Stimulated activated CD8-positive, alpha-beta memory T cell treated with anti-CD3 and anti-CD28 coated beads, Interleukin-4, amount 100 ng/mL, for 4 hours (primary cell): Measurements from ENCODE around the gene KAT6B.

Experiments
- DNase-seq, 2 donors: peaks; one replicate each; pipeline ENCODE4 v3.0.0-alpha.2; 2020; ENCODE audit warnings: low read depth in 2 of 2, low spot score in 1 of 2

The KAT6B gene

GRCh38 chr10:75008952-75009351, 182.6 kb downstream of the KAT6B start:
- DNase-seq: no peak

- DNase-seq: no peak
Measured at GRCh38 chr10:75009426-75009825, 183.0 kb downstream of the KAT6B start.

GRCh38 chr10:75010373-75010772, 184.0 kb downstream of the KAT6B start:
- DNase-seq: no peak

- DNase-seq: no peak
Measured at GRCh38 chr10:75011221-75011620, 184.8 kb downstream of the KAT6B start.

- no peak for DNase-seq
Measured at GRCh38 chr10:75012471-75012870, 186.1 kb downstream of the KAT6B start.

- DNase-seq: no peak
Measured at GRCh38 chr10:75013007-75013406, 186.6 kb downstream of the KAT6B start.

GRCh38 chr10:75013522-75013921, 187.1 kb downstream of the KAT6B start:
- no peak for DNase-seq

GRCh38 chr10:75014516-75015230, 188.3 kb downstream of the KAT6B start:
- DNase-seq: no peak

- no peak for DNase-seq
Measured at GRCh38 chr10:75015442-75015841, 189.0 kb downstream of the KAT6B start.

- no peak for DNase-seq
Measured at GRCh38 chr10:75016325-75016724, 189.9 kb downstream of the KAT6B start.

- peak in 1 of 2 donors; percentile 25 for DNase-seq
Measured at GRCh38 chr10:75018251-75018650, 191.9 kb downstream of the KAT6B start.

- DNase-seq: no peak
Measured at GRCh38 chr10:75018686-75019307, 192.4 kb downstream of the KAT6B start.

- no peak for DNase-seq
Measured at GRCh38 chr10:75019370-75019769, 193.0 kb downstream of the KAT6B start.

- DNase-seq: no peak
Measured at GRCh38 chr10:75020168-75020567, 193.8 kb downstream of the KAT6B start.

- DNase-seq: no peak
Measured at GRCh38 chr10:75021379-75022249, 195.2 kb downstream of the KAT6B start.

GRCh38 chr10:75023074-75023473, 196.7 kb downstream of the KAT6B start:
- DNase-seq: no peak

- no peak for DNase-seq
Measured at GRCh38 chr10:75024971-75025523, 198.6 kb downstream of the KAT6B start.

GRCh38 chr10:75028049-75028448, 201.6 kb downstream of the KAT6B start:
- no peak for DNase-seq

- DNase-seq: no peak
Measured at GRCh38 chr10:75028748-75029147, 202.3 kb downstream of the KAT6B start.

- no peak for DNase-seq
Measured at GRCh38 chr10:75029420-75029819, 203.0 kb downstream of the KAT6B start.

GRCh38 chr10:75029857-75030256, 203.5 kb downstream of the KAT6B start:
- no peak for DNase-seq

- DNase-seq: no peak
Measured at GRCh38 chr10:75030371-75030770, 204.0 kb downstream of the KAT6B start.
